Gastrocnemius medialis (tissue), 4 donors: Measurements from ENCODE around the gene FASTK. TPM values are rescaled to one million over a fixed set of nuclear protein-coding genes. Genes with fewer than 3 reads are reported as not detected.

Source experiments
- ATAC-seq, 2 donors: fragments of 150-250 bp; one replicate each; pipeline ENCODE4 v1.9.1; 2016
- DNase-seq, 2 donors: peaks; one replicate each; pipeline ENCODE4 v3.0.0-alpha.2; 2019
- H3K27ac ChIP-seq, 4 donors: fragments of 200-600 bp; sonication (generic); 1 replicate in 1 of 4; 2 replicates in 3 of 4; pipeline ENCODE4 v1.5.1; 2016 to 2018; ENCODE audit warnings: mild to moderate bottlenecking in 2 of 4, moderate library complexity in 1 of 4
- H3K27me3 ChIP-seq, 3 donors: fragments of 200-600 bp; sonication (generic) in 2 of 3; 1 replicate in 1 of 3; 2 replicates in 2 of 3; pipeline versions ENCODE4 v1.5.1 to v1.6.0; 2016 to 2019; ENCODE audit warnings: mild to moderate bottlenecking in 1 of 3, moderate library complexity in 1 of 3
- H3K36me3 ChIP-seq, 2 donors: fragments of 200-600 bp; sonication (generic) in 1 of 2; one replicate each; pipeline ENCODE4 v1.5.1; 2017 to 2018
- H3K4me1 ChIP-seq, 2 donors: fragments of 200-600 bp; sonication (generic) in 1 of 2; one replicate each; pipeline ENCODE4 v1.5.1; 2016 to 2017; ENCODE audit warnings: mild to moderate bottlenecking in 2 of 2
- H3K4me3 ChIP-seq, 4 donors: fragments of 200-600 bp; sonication (generic) in 3 of 4; 1 replicate in 1 of 4; 2 replicates in 3 of 4; pipeline ENCODE4 v1.5.1; 2016 to 2019; ENCODE audit warnings: mild to moderate bottlenecking in 2 of 4
- H3K9me3 ChIP-seq, 3 donors: fragments of 200-600 bp; sonication (generic) in 2 of 3; 1 replicate in 1 of 3; 2 replicates in 2 of 3; pipeline ENCODE4 v1.5.1; 2016 to 2019
- POLR2A ChIP-seq, 2 donors: fragments of 450-650 bp; IDR thresholded peaks; one replicate each; pipeline ENCODE4 v1.6.1; 2017; ENCODE audit warnings: antibody characterized with exemption in 2 of 2, mild to moderate bottlenecking in 2 of 2, moderate library complexity in 2 of 2
- in situ Hi-C, 4 donors: fragments of 200-750 bp; cut with MboI; loops; one replicate each; pipeline versions ENCODE4 v1.15.0 to v1.8.0; 2017; ENCODE audit warnings: low sequenced_read_pairs in 4 of 4
- intact Hi-C: fragments of 100-400 bp; cut with DNase I; formaldehyde crosslinking; loops from one replicate; pipeline ENCODE4 v1.15.1; 2023; ENCODE audit warnings: low total_unique reads
- total RNA-seq, 4 donors: library from RNA; depleted of rRNA; stranded (reverse); fragments of >200 nt; gene quantifications; one replicate each; pipeline versions ENCODE4 v1.1.0 to v1.2.3, GENCODE V29; 2016
- TF ChIP-seq, protein P1 (sequence below), 5 experiments: fragments of 450-650 bp in 3 of 5; fragments of 200-600 bp in 2 of 5; sonication (generic) in 2 of 5; IDR thresholded peaks in 4 of 5; conservative IDR thresholded peaks in 1 of 5; 1 replicate in 4 of 5; 2 replicates in 1 of 5; pipeline ENCODE4 v1.5.1; 2016 to 2019; ENCODE audit warnings: antibody characterized with exemption in 5 of 5, mild to moderate bottlenecking in 3 of 5, moderate library complexity in 3 of 5

Gene FASTK
- total RNA-seq, 4 donors from 2014 or later = 108 to 181 (median 141) TPM

DNA sequence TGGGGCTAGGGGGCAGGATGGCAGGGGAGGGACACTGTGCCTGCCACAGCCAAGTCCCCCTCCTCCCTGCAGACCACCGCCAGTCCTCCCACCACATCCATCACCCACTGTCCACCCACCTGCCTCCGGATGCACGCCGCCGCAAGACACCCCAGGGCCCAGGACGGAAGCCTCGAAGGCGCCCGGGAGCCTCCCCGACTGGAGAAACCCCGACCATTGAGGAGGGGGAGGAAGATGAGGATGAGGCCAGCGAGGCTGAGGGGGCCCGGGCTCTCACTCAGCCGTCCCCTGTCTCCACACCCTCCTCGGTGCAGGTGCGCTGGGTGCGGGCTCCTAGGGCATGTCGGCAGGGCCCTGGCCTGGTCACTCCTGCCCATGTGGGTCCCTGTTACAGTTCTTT, 16.2 kb downstream of the FASTK start:
- in situ Hi-C loops (no loop called here), intact Hi-C loops (no loop called here)
- no peaks in the 10 kb centered on the region for H3K27me3 ChIP-seq
- DNase-seq (no peak), ATAC-seq (no peak)
- no peak overlapping the region for H3K4me3 ChIP-seq
- no peaks in the 10 kb centered on the region for H3K9me3 ChIP-seq
- peaks cover 0 to 43% of the 10 kb centered on the region in 2 donors for H3K36me3 ChIP-seq
- H3K27ac ChIP-seq = no peak overlapping the region
- peaks cover 8 to 27% of the 10 kb centered on the region in 2 donors for H3K4me1 ChIP-seq
- TF ChIP-seq POLR2A (IDR thresholded peaks at IDR 0.05) = no peak
- TF ChIP-seq, protein P1, sequence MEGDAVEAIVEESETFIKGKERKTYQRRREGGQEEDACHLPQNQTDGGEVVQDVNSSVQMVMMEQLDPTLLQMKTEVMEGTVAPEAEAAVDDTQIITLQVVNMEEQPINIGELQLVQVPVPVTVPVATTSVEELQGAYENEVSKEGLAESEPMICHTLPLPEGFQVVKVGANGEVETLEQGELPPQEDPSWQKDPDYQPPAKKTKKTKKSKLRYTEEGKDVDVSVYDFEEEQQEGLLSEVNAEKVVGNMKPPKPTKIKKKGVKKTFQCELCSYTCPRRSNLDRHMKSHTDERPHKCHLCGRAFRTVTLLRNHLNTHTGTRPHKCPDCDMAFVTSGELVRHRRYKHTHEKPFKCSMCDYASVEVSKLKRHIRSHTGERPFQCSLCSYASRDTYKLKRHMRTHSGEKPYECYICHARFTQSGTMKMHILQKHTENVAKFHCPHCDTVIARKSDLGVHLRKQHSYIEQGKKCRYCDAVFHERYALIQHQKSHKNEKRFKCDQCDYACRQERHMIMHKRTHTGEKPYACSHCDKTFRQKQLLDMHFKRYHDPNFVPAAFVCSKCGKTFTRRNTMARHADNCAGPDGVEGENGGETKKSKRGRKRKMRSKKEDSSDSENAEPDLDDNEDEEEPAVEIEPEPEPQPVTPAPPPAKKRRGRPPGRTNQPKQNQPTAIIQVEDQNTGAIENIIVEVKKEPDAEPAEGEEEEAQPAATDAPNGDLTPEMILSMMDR (IDR thresholded peaks at IDR 0.05 in 4 of 5, conservative IDR thresholded peaks at IDR 0.05 in 1 of 5) = no peak

DNA sequence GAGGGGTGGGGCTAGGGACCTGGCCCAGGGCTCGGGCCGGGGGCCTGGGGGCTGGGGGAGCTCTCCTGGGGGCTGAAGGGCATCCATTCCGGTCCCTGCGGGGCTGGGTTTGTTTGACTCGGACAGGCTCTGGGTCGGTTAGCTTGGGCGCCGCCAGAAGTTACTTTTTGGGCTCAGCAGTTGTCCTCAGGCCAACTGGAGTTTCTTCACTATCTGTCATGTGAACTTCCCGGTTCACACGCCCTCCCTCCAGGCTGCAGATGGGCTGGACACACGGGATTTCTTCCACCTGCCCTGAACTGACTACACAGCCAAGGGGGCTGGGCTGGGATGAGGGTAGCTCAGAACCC, 17.4 kb downstream of the FASTK start:
- peaks cover 13 to 35% of the 10 kb centered on the region in 2 donors for H3K4me1 ChIP-seq
- H3K36me3 ChIP-seq = peaks cover 0 to 36% of the 10 kb centered on the region in 2 donors
- ATAC-seq = peak; percentile 23 to 27
- no peaks in the 10 kb centered on the region for H3K9me3 ChIP-seq
- intact Hi-C loops = no loop called here
- in situ Hi-C loops = no loop called here
- DNase-seq = peak in 1 of 2 donors; percentile 65
- no peaks in the 10 kb centered on the region for H3K27me3 ChIP-seq
- TF ChIP-seq POLR2A (IDR thresholded peaks at IDR 0.05) = no peak
- TF ChIP-seq, protein P1 (IDR thresholded peaks at IDR 0.05 in 4 of 5, conservative IDR thresholded peaks at IDR 0.05 in 1 of 5) = no peak
- peak overlapping the region in 2 of 4 donors; percentile 29 to 35 for H3K4me3 ChIP-seq
- peak overlapping the region; percentile 54 to 76 (median 71) for H3K27ac ChIP-seq

DNA sequence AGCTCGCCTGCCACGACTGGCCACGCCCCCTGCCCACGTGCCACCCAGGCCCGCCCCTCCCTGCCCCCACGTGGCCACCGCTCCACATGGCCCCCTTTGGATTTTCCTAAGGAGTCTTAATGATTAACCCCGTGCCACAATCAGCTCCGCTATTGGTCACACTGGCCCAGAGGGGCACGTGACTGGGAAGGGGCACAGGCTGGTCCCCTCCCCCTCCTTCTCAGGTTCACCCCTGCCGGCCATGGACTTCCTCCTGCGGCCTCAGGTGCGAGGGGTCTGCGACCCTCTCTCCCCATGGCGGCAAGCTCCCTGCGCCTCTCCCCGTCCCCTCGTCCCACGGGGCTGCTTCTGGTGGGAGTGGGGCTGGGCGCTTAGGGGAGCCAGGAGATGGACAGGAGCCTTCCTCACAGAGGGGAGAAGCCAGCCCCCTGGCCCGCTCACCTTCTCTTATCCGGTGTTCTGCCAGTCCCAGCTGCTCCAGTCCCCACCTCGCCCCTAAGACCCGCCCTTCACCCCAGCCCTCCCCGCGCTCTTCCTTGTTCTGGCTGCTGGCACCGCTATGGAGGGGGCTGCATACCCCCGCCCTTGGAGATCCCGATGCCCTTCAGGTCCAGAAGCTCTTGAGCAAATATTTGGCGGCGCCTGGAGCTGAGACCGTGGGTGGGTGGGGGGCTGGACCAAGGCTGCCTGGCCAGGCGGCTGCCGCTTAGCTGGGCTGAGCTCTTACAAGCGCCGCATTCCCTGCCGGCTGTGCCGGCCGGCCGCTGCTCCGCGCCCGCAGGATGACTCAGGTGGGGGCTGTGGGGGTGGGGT, 18.0 kb downstream of the FASTK start:
- H3K9me3 ChIP-seq = no peaks in the 10 kb centered on the region

DNA sequence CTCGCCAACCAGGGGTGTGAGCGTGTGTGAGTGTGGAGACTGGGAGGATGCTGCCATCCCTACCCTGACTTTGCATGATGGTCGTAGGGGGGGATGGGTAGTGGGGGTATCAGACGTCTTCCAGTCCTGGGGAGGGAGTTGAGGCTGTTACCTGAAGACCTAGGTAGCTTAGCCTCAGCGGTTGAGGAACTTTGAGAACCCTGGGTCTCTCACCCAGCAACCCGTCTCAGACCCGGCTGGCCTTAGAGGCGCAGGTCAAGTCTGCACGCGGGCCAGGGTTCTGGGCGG, 18.6 kb downstream of the FASTK start:
- Histone ChIP-seq H3K9me3 (no peaks in the 10 kb centered on the region), H3K27me3 (no peaks in the 10 kb centered on the region), H3K36me3 (peaks cover 0 to 31% of the 10 kb centered on the region in 2 donors), H3K4me3 (no peak overlapping the region), H3K27ac (peak overlapping the region in 2 of 4 donors; percentile 68 to 76), H3K4me1 (peaks cover 17 to 40% of the 10 kb centered on the region in 2 donors)
- ATAC-seq (no peak), DNase-seq (no peak)
- in situ Hi-C loops = no loop called here
- no peak for TF ChIP-seq POLR2A (IDR thresholded peaks at IDR 0.05)
- TF ChIP-seq, protein P1 (IDR thresholded peaks at IDR 0.05 in 4 of 5, conservative IDR thresholded peaks at IDR 0.05 in 1 of 5) = no peak
- intact Hi-C loops = no loop called here

More for the DNA sequence above, 18.0 kb downstream of the FASTK start:
- in situ Hi-C loops (no loop called here), intact Hi-C loops (no loop called here)
- no peak for TF ChIP-seq POLR2A (IDR thresholded peaks at IDR 0.05)
- TF ChIP-seq, protein P1 (IDR thresholded peaks at IDR 0.05 in 4 of 5, conservative IDR thresholded peaks at IDR 0.05 in 1 of 5) = no peak
- peak overlapping the region in 2 of 4 donors; percentile 29 to 35 for H3K4me3 ChIP-seq
- ATAC-seq (no peak), DNase-seq (no peak)
- H3K27me3 ChIP-seq = no peaks in the 10 kb centered on the region
- peak overlapping the region; percentile 54 to 76 (median 71) for H3K27ac ChIP-seq
- H3K36me3 ChIP-seq = peaks cover 0 to 31% of the 10 kb centered on the region in 2 donors
- H3K4me1 ChIP-seq = peaks cover 13 to 36% of the 10 kb centered on the region in 2 donors
